GM21390 (cell line): ENCODE measurements around the gene NDUFA1.
"Not testable (repeated sequence)": the region's sequence is repeated elsewhere in the genome, so short reads cannot be mapped to it uniquely, and the experiment has no call there.

ENCODE experiments used
- ATAC-seq: cut with Tn5 transposase; IDR thresholded peaks from one replicate; pipeline ENCODE4 v1.9.1; 2021; ENCODE audit not compliant: unreplicated experiment

The NDUFA1 gene

DNA sequence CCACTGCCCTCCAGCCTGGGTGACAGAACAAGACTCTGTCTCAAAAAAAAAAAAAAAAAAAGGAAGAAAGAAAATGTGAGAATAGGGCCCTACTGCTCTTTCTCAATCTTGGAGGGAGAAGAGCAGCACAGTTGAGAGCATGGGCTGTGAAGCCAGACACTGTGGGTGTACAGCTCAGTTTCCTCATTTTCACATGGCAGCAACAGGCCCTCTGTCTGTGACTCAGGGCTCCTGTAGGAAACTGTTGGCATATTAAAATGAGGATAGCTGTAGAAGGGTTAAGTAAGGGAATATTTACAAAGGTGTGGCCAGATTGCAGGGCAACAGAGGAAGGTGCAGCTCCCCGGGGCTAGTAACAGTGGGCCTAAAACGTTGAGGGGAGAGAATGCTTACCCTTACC lies 27.5 kb downstream of the NDUFA1 start:
- no peak for ATAC-seq

DNA sequence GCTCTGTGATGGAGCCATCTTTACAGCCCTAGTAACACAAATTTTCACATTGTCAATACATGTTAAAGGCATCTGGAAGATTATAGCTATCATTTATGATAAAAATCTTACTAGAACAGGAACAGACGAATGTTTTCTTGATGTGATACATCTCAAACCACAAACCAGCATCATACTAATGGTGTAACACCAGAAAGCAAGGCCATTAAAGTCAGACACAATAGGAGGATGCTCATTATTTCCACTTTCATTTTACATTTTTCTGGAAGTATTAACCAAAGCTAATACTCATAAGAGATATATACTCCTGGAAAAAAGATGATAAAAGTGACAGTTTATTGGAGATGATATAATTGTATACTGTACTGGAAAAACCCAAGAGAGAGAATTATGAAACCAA lies 29.3 kb downstream of the NDUFA1 start:
- ATAC-seq = no peak

DNA sequence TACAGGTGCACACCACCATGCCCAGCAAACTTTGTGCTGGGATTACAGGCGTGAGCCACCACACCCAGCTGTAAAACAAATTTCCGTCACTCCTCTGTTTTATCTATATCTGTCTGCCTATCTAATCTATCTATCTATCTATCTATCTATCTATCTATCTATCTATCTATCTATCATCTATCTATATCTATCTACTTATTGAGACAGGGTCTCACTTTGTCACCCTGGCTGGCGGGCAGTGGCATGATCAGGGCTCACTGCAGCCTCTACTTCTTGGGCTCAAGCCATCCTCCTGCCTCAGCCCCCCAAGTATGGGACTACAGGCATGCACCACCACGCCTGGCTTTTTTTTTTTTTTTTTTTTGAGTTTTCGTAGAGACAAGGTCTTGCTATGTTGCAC lies 44.7 kb downstream of the NDUFA1 start:
- ATAC-seq = no peak

DNA sequence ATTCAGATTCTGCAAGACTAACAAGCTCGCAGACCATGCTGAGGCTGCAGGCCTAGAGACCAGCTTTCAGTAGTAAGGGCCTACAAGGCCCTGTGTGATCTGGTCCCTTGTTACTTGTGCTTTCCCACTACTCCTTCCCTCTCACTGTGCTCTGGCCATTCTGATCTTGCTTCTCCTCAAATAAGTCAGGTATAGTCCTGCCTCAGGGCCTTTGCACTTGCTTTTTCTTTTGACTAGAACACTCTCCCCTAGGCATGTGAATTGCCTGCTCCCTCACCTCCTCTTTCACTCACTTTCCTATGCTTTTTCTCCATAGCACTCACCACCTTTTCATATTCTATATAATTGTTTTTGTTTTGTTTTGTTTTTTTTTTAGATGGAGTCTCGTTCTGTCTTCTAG lies 46.2 kb downstream of the NDUFA1 start:
- ATAC-seq = no peak

DNA sequence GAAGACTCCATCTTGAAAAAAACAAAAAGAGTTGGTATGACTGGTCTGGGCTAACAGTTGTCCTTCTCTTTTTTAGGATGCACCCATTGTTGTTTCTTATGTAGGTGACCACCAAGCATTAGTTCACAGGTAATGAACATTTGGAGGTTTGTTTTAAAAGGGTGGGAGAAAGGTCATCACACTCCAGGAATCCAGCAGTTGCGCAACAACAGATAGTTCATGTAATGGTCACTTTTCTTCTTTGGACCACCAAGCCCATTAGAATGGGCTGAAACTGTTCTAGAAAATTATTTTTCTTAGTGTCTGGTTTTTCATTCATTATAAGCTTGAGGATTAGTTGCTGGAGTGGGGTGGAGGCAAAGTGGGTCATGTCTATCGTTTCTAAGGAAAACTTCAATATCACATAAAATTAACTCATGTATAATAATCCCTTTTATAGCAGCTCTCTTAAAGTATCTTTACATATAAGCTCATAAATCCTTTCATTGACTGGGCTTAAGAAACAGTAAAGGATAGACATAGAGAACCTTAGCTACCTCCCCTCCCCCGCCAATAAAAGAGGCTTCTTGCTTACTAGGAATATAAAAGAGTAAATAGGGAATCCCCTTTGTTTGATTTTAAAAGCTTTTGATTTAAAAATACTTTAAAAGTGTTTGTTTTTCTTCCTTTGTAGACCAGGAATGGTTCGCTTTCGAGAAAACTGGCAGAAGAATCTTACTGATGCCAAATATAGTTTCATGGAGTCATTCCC lies 48.4 kb downstream of the NDUFA1 start:
- ATAC-seq = no peak

DNA sequence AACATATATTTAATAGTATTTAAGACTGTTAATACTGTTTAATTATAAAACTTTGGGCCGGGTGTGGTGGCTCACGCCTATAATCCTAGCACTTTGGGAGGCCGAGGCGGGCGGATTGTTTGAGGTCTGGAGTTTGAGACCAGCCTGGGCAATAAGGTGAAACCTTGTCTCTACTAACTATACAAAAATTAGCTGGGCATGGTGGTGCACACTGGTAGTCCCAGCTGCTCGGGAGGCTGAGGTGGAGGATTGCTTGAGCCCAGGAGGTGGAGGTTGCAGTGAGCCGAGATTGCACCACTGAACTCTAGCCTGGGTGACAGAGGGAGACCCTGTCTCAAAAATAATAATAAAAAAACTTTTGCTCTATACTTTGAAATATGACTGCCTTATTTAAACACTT lies 50.8 kb downstream of the NDUFA1 start:
- ATAC-seq = not testable (repeated sequence)
